Measurements from ENCODE around the gene MACROD2.

DNA sequence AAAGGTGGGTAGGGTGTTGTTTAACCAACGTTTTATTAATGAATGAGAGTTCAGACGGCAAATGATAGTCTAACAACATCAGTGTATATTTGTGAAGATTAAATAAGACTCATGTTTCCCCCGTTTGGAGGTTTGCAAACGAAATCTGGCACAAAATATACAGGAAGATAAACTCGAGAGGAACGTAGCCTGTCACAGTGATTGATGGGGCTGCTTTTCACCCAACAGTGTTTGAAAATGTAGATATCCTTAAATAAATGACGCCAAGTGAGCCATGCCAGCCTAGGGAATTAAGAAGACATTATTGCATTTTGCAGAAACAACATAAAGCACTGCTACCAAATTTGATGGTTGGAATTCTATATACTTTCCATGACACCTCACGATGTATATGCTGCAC, 1038.6 kb downstream of the MACROD2 start:
- TF ChIP-seq POLR2A (IDR thresholded peaks at IDR 0.05) (no peak), CTCF (IDR thresholded peaks at IDR 0.05) (no peak)

Measured in tibial nerve (tissue), 3 donors.